Right renal cortex interstitium (tissue), 3 donors: ENCODE results near the gene SLC6A18. TPM values are rescaled to one million over a fixed set of nuclear protein-coding genes. Genes with fewer than 3 reads are reported as not detected.
"Not testable (repeated sequence)": the region's sequence is repeated elsewhere in the genome, so short reads cannot be mapped to it uniquely, and the experiment has no call there.

Source experiments
- DNase-seq, 3 donors: peaks; one replicate each; pipeline ENCODE4 v3.0.0-alpha.2; 2013; ENCODE audit warnings: low read depth in 3 of 3, low spot score in 2 of 3
- polyA plus RNA-seq, 3 donors: library from polyadenylated mRNA; unstranded; fragments of 120-200 nt; gene quantifications; one replicate each; pipeline ENCODE4 v1.2.1, GENCODE V29; 2013; ENCODE audit not compliant: insufficient read length in 3 of 3

SLC6A18 gene
- polyA plus RNA-seq, 3 donors = 0.31 to 4.7 (median 1.5) TPM

DNA sequence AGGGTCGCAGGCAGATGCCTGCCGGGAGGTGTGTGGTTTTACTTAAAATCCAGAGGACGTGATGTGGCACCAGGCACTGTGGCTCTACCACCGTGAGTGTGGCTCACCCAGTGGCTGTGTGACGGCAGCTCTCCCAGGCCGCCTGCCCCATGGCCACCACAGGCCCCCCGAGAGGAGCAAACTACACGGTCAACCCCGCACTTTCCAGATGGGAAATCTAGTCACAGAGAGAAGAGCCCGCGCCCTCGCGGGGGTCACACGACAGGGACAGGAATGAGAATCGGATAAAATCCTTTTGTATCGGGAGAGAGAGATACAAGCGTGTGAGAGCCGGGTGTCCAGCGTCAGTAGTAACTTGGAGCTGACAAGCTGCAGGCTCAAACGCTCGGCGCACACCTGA, 45.2 kb downstream of the SLC6A18 start:
- DNase-seq = no peak

DNA sequence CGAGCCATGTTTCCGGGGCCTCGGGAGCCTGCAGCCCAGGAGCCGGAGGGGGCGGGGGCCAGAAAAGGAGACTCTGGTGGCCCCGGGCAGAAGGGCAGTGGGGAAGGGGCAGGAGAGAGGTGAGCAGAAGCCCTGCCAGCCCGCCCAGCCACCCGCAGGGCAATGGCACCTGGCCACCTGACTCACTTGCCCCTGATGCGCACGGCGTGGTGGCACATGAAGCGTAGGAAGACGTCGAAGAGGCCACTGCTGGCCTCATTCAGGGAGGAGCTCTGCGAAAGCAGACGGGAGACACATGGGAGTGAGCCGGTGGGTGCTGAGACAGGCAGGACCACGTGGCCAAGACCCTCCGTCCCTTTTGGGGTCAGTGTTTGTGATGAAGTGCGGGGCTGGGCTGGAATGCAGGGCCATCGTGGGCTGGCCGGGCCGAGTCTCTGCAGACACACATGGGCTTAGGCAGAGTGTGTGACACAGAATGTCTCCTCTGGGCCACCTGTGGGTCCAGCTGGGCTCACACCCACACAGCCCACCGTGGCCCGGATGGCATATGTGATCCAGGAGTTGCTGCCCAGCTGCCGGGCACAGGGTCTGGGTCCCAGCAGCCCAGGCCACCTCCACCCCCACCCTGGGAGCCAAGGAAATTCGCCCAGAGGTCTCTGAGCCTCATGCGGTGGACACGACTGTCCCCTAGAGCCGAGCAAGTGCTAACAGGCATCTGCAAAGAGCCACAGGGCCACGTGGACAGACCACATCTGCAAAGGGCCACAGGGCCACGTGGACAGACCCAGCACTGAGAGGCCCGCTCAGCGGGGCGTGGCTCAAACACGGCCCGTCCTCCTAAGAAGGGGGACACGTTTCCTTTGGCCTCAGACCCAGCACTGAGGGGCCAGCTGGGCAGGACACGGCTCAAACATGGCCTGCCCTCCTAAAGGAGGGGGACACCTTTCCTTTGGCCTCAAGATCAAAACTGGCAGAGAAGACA, 46.0 kb downstream of the SLC6A18 start:
- no peak for DNase-seq

DNA sequence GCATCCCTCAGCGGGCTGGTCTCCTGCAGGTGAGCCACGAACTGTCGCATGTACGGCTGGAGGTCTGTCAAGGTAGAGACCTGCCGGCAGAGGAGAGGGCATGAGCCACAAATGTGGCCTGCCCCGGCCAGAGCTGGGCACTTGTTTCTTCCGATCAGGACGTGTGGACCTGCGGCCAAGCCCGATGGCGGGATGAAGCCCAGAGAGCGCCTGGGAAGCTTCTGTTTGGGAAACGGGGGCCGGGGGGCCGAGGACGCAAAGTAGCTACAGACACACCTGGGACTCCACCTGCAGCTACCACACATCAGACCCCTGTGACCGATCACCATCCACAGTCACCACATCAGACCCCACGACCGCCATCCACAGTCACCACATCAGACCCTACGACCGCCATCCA, 47.0 kb downstream of the SLC6A18 start:
- no peak for DNase-seq

DNA sequence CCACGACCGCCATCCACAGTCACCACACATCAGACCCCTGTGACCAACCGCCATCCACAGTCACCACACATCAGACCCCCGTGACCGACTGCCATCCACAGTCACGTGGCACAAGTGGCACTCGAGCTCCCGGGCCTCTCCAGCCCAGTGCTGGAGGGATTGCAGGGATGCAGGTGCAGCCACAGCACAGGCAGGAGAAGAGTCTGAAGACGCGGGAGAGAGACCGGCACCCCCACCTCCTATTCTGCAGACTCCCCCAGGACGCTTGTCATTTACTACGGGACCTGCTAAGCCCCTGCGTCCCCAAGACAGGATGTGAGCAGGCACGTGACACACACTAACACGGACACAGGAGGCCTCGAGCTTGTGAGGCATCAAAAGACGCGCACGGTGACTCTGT, 48.6 kb downstream of the SLC6A18 start:
- no peak for DNase-seq

DNA sequence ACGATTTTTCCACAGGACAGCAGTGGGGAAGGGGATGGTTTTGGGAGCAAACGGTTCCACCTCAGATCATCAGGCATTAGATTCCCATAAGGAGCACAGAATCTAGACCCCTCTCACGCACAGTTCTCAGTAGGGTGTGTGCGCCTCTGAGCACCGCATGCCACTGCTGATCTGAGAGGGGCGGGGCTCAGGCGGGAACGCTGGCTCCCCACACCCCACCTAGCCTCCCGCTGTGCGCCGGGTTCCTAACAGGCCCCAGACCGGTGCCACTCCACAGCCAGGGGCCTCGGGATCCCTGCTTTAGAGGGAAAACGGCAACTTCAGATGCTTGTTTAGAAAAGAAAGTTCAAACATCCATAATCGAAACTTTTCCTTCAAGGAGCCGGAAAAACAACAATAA, 49.3 kb downstream of the SLC6A18 start:
- DNase-seq = no peak

DNA sequence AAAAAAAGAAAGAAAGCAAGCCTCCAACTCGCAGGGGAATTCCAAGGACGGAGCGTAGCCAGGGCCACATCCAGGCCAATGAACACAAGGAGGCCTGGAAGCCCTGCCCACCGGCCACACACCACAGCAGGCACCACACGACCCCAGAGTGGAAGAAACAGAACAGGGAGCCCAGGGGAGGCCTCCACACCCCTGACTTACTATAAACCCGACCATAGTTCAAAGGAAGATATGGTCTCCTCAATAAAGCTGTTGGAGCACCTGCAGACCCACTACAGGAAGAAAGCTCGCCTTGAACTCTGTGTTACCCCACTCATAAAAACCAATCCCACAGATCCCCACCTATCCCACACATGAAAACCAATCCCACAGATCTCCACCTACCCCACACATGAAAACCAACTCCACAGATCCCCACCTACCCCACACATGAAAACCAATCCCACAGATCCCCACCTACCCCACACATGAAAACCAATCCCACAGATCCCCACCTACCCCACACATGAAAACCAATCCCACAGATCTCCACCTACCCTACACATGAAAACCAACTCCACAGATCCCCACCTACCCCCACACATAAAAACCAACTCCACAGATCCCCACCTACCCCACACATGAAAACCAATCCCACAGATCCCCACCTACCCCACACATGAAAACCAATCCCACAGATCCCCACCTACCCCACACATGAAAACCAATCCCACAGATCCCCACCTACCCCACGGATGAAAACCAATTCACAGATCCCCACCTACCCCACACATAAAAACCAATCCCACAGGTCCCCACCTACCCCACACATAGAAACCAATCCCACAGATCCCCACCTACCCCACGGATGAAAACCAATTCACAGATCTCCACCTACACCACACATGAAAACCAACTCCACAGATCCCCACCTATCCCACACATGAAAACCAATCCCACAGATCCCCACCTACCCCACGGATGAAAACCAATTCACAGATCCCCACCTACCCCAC, 50.5 kb downstream of the SLC6A18 start:
- not testable (repeated sequence) for DNase-seq

DNA sequence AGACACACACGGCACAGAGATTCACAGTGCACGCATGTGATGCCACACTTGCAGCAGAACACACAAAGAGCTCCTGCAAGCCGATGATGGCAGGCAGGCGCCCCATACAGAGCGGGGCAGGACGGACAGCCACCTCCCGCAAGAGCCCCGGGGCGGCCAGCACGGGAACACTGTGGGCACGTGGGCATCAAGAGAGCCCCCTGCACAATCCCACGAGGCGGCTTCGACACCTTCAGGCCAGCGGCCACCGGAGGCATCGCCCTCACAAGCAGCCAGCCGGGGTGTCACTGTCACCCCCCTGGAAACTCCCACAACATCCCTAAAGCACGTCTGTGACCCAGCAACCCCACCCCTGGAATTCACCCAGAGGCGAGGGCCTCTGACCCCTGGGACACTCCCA, 51.7 kb downstream of the SLC6A18 start:
- no peak for DNase-seq

DNA sequence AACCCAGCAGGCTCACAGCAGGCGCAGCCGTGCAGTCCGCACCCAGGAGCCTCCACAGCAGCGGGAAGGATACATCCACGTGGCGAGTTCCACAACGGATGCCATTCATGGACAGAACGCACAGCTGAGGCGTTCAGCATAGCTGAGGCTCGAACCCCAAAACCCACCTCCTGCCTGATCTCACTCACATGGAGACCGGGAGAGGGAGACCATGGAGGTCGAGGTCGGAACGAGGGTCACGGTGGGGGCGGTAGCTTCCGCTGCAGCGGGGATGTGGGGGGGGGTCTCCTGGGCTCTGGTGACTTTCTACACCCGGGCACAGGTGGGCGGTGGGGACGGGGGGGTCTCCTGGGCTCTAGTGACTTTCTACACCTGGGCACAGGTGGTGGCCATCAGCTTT, 52.1 kb downstream of the SLC6A18 start:
- DNase-seq = no peak

DNA sequence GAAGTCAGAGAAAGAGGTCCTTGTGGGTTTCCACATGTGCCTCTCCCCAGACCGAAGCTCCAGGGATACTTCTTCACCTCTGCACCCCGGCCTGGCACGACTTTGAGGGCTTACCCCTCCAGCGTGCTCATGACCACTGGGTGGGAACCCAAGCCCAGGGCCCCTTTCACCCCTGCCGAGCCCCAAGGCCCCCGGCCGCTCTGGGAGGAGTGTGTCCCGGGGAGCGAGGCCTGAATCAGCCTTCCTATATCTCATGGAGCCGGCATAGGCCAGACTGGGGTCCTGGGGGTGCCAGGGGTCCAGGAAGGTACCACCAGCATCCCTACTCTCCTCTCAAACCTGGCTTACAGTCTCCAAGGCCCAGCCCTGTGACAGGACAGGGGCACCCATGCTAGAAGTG, 52.6 kb downstream of the SLC6A18 start:
- no peak for DNase-seq

DNA sequence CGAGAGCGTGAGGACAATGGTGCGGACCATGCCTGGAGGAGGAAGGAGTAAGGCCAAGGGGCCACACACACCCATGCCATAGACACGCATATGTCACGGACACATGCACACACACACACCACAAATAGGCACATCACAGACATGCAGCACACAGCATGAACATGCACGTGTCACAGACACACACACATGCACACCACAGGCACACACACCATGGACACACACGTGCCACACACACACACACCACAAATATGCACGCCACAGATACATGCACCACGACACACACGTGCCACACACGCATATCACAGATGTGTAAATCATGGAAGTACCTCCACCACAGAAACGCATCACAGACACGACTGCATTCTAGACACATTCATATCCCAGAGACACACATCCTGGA, 53.0 kb downstream of the SLC6A18 start:
- no peak for DNase-seq

DNA sequence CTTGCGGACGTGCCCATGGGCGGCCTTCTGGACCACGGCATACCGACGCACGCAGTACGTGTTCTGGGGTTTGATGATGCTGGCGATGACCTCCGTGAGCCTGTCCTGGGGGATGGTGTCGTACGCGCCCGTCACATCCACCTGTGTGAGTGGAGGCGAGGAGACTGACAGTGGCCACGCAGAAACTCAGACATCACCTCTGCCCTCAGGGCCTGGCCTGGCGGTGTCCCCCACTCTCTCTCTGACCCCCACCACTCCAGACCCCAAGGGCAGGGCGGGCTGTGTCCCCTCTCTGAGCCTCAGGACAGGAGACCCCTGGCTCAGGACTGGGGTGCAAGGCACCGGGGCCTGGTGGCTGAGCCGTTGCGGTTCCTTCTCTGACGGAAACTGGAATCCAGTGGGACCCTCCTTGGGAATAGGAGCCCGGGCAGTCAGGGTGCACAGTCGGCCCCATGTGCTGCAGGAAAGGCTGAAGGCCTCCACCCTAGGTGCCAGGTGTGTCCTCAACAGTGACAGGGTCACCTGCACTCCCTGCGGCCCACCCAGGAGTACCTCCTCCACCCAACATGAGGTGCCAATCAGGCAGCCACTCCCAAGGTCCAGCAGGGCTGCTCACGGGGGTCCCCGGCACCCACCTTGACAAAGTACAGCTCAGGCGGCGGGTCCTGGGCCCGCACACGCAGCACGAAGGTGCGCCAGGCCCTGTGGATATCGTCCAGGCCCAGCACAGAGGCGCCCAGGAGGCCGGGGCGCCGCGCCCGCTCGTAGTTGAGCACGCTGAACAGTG, 53.7 kb downstream of the SLC6A18 start:
- DNase-seq = no peak

DNA sequence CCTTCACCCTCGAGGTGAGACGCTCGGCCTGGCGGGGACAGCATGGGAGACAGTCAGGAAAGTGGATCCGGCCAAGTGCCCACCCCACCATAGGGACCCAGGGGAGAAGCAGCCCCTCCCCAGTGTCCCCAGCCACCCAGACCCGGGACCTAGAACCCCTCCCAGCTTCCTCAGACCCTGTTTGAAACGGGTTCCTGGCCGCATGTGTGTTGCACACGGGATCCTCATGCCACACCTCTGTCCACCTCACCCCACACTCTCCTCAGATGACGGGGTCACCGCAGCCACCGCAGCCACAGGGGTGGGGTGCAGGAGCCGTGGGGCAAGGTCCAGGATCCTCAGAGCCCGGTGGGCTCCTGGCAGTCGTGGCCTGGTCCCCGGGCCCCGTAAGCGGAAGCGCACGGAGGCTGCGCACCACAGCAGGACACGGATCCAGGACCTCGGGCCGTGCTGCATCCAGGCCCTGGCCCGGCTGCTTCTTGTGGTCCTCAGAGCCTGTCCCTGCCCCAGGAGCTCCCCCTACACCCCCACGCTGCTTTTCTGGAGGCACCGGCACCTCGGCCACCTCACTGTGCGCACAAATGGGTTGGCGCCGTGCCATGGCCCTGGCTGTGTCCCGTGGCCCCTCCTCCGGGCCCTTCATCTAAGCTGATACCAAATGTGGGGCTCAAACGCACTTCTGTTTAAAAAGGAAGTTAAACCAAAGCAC, 54.4 kb downstream of the SLC6A18 start:
- DNase-seq = no peak

DNA sequence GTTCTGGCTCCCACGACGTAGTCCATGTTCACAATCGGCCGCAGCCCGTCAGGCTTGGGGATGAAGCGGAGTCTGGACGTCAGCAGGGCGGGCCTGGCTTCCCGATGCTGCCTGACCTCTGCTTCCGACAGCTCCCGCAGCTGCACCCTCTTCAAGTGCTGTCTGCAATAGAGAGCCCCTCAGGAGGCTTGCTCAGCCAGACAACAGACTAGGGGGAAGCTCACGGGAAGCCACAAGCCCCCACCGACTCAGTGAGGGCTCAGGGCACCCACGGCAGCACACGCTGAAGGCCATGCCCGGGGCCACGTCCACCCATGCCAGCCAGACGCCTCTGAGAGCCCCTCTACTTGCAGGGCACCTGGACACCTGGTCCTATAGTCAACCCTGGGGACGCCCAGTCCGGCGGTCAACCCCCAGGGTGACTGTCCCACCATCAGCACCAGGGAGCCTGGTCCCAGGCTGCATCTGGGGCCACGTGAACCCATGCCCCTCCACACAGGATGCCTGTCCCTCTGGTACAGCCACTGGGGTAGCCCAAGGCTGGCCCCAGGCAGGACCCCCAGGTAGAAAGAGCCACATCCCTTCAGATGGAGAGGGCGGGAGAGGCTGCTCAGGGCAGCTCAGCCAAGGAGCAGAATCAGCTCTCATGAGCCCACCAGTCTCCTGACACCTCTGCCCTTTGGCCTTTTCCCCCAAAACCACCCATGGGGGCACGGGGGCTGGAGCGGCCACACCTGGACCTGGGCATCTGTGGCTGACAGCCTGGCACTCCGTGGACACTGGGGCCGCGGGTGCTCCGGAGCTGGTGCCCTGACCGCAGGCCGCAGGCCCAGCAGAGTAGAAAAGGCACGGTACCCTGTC, 55.2 kb downstream of the SLC6A18 start:
- no peak for DNase-seq

DNA sequence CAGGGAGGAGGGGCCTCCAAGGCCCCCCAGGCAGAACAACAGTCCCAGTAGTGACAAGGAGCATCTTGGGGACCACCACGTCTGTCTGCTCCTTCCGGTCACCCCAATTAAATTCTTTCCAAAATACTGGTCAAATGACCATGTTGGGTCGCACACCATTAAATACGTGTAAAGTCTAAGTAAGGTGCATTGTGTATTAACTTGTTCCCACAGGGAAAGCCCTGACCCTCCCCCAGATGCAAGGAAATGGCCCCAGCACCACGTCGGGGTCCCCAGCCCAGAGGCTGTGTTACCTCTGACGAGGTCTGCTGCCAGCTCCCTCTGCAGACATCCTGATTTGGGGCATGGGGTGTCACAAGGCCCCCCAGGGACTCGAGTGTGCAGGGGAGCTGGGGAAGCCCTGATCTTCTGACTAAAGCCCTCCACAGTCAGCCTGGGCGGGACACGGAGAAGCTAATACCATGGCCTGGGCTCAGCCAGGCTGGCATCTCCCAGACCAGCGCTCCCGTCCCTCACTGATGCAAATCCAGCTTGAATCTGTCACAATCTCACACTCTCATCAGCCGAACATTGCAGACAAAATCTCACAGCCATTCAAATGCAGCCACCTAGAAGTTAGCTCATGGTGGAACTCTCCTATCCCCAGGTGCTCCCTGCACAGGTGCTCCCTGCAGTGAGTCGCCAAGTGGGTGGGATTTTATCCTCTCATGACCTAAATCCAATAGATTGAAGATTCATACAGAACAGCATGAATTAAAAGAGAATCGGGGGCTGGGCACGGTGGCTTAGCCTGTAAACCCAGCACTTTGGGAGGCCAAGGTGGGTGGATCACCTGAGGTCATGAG, 56.1 kb downstream of the SLC6A18 start:
- DNase-seq = no peak

DNA sequence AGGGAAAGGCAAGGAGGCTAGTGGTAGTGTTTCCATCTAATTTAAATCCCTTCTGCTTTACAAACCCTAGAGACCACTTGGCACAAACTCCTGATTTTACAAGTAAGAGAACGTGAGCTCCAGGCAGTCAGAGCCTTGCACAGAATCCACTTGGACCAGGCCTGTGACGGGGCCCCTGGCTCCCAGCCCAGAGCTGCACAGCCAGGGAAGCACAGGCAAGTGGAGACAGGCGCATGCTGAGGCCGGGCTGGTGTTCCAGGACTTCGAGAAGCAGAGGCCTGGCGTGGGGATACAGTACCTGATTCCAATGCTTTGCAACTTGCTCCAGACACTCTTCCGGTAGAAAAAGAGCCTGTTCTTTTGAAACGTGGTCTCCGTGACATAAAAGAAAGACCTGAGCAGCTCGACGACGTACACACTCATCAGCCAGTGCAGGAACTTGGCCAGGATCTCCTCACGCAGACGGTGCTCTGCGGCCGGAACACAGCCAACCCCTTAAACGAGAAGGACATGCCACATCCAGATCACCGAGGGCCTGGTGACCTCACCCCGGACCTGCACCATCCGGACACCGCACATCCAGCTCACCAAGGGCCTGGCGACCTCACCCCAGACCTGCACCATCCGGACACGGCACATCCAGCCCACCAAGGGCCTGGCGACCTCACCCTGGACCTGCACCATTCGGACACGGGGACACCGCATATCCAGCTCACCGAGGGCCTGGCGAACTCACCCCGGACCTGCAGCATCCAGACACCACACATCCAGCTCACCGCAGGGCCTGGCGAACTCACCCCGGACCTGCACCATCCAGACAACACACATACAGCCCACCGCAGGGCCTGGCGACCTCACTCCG, 57.2 kb downstream of the SLC6A18 start:
- no peak for DNase-seq

DNA sequence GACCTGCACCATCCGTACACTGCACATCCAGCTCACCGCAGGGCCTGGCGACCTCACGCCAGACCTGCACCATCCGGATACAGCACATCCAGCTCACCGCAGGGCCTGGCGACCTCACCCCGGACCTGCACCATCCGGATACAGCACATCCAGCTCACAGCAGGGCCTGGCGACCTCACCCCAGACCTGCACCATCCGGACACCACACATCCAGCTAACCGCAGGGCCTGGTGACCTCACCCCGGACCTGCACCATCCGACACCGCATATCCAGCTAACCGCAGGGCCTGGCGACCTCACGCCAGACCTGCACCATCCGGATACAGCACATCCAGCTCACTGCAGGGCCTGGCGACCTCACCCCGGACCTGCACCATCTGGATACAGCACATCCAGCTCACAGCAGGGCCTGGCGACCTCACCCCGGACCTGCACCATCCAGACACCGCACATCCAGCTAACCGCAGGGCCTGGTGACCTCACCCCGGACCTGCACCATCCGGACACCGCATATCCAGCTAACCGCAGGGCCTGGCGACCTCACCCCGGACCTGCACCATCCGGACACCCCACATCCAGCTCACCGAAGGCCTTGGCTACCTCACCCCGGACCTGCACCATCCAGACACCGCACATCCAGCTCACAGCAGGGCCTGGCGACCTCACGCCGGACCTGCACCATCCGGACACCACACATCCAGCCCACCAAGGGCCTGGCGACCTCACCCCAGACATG, 58.0 kb downstream of the SLC6A18 start:
- not testable (repeated sequence) for DNase-seq

DNA sequence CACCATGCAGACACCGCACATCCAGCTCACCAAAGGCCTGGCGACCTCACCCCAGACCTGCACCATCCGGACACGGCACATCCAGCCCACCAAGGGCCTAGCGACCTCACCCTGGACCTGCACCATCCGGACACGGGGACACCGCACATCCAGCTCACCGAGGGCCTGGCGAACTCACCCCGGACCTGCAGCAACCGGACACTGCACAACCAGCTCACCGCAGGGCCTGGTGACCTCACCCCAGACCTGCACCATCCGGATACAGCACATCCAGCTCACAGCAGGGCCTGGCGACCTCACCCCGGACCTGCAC, 58.5 kb downstream of the SLC6A18 start:
- DNase-seq = not testable (repeated sequence)
